DND-41 (cell line): Measurements from ENCODE around the gene MYCBP.
"Not testable (repeated sequence)": the region's sequence is repeated elsewhere in the genome, so short reads cannot be mapped to it uniquely, and the experiment has no call there.

Experiments
- ATAC-seq: fragments of 200-7000 bp; cut with Tn5 transposase; 3 replicates; pipeline ENCODE4 v1.9.1; 2021; ENCODE audit warnings: low read depth; ENCODE audit not compliant: insufficient read depth
- DNase-seq: peaks from one replicate; pipeline ENCODE4 v3.0.0-alpha.2; 2020
- H2AFZ ChIP-seq: 2 replicates; pipeline ENCODE4 v1.6.0; 2012; ENCODE audit warnings: low read depth, low read length
- H3K27ac ChIP-seq: 2 replicates; pipeline ENCODE4 v1.5.1; 2012; ENCODE audit warnings: low read length, inconsistent platforms
- H3K27me3 ChIP-seq: fragments of 200-600 bp; sonication (generic); 2 replicates; pipeline ENCODE4 v1.6.0; 2012; ENCODE audit warnings: low read length, mild to moderate bottlenecking, inconsistent platforms; ENCODE audit not compliant: insufficient read depth, poor library complexity
- H3K36me3 ChIP-seq: 2 replicates; pipeline ENCODE4 v1.5.1; 2012; ENCODE audit warnings: low read length, inconsistent platforms; ENCODE audit not compliant: insufficient read depth
- H3K4me1 ChIP-seq: 2 replicates; pipeline ENCODE4 v1.5.1; 2012; ENCODE audit warnings: mild to moderate bottlenecking, low read length; ENCODE audit not compliant: insufficient read depth
- H3K4me2 ChIP-seq: 2 replicates; pipeline ENCODE4 v1.6.0; 2012; ENCODE audit warnings: mild to moderate bottlenecking, moderate library complexity, low read length, inconsistent platforms; ENCODE audit not compliant: insufficient read depth
- H3K4me3 ChIP-seq, 2 experiments: fragments of 200-600 bp in 1 of 2; shearing (Covaris generic) in 1 of 2; 2 replicates each; pipeline ENCODE4 v1.5.1; 2012 to 2016; ENCODE audit warnings: inconsistent platforms in 2 of 2, low read length in 2 of 2, mild to moderate bottlenecking in 2 of 2, low read depth in 1 of 2, moderate library complexity in 1 of 2
- H3K79me2 ChIP-seq: 2 replicates; pipeline ENCODE4 v1.6.0; 2012; ENCODE audit warnings: low read length, inconsistent platforms; ENCODE audit not compliant: insufficient read depth
- H3K9ac ChIP-seq: 2 replicates; pipeline ENCODE4 v1.6.0; 2012; ENCODE audit warnings: low read depth, mild to moderate bottlenecking, inconsistent platforms, low read length, moderate library complexity
- H3K9me3 ChIP-seq: 2 replicates; pipeline ENCODE4 v1.5.1; 2012; ENCODE audit warnings: low read length, moderate library complexity, mild to moderate bottlenecking, inconsistent platforms; ENCODE audit not compliant: insufficient read depth, severe bottlenecking
- H4K20me1 ChIP-seq: 2 replicates; pipeline ENCODE4 v1.6.0; 2012; ENCODE audit warnings: low read length; ENCODE audit not compliant: insufficient read depth
- CTCF ChIP-seq: IDR thresholded peaks from 2 replicates; pipeline ENCODE4 v1.5.1; 2012; ENCODE audit warnings: borderline replicate concordance, low read length, moderate library complexity, mild to moderate bottlenecking; ENCODE audit not compliant: poor library complexity, severe bottlenecking; ENCODE audit errors: extremely low read depth
- EZH2 ChIP-seq: IDR thresholded peaks from 3 replicates; pipeline ENCODE4 v1.6.1; 2012; ENCODE audit warnings: borderline replicate concordance, low read depth, mild to moderate bottlenecking, moderate library complexity, low read length, inconsistent platforms; ENCODE audit not compliant: severe bottlenecking

MYCBP gene

GRCh38 chr1:38917772-38918171 is 44.6 kb upstream of the MYCBP start:
- DNase-seq (no peak), ATAC-seq (no peak)
- no peak for TF ChIP-seq EZH2
- no peak overlapping the region for H3K4me3 ChIP-seq
- no peak overlapping the region for H3K4me2 ChIP-seq
- H4K20me1 ChIP-seq: no peaks in the 10 kb centered on the region
- H2AFZ ChIP-seq: no peak overlapping the region
- no peaks in the 10 kb centered on the region for H3K27me3 ChIP-seq
- no peak overlapping the region for H3K27ac ChIP-seq
- no peaks in the 10 kb centered on the region for H3K36me3 ChIP-seq
- H3K9ac ChIP-seq: no peak overlapping the region
- H3K9me3 ChIP-seq: no peaks in the 10 kb centered on the region
- no peaks in the 10 kb centered on the region for H3K79me2 ChIP-seq
- H3K4me1 ChIP-seq: no peaks in the 10 kb centered on the region

GRCh38 chr1:38917337-38917736 is 44.2 kb upstream of the MYCBP start:
- Histone ChIP-seq H3K4me3 (no peak overlapping the region), H3K27ac (no peak overlapping the region), H3K36me3 (no peaks in the 10 kb centered on the region), H3K79me2 (no peaks in the 10 kb centered on the region), H3K9ac (no peak overlapping the region), H3K4me2 (no peak overlapping the region), H3K9me3 (no peaks in the 10 kb centered on the region), H2AFZ (no peak overlapping the region), H4K20me1 (no peaks in the 10 kb centered on the region), H3K27me3 (no peaks in the 10 kb centered on the region), H3K4me1 (no peaks in the 10 kb centered on the region)
- ATAC-seq: no peak
- no peak for DNase-seq
- no peak for TF ChIP-seq CTCF
- no peak for TF ChIP-seq EZH2

GRCh38 chr1:38915352-38915948 is 42.3 kb upstream of the MYCBP start:
- TF ChIP-seq CTCF (no peak), EZH2 (no peak)
- Histone ChIP-seq H3K4me3 (no peak overlapping the region), H3K27ac (no peak overlapping the region), H3K27me3 (no peaks in the 10 kb centered on the region), H3K4me2 (no peak overlapping the region), H3K79me2 (no peaks in the 10 kb centered on the region), H2AFZ (no peak overlapping the region), H4K20me1 (no peaks in the 10 kb centered on the region), H3K9me3 (no peaks in the 10 kb centered on the region), H3K36me3 (no peaks in the 10 kb centered on the region), H3K4me1 (no peaks in the 10 kb centered on the region), H3K9ac (no peak overlapping the region)
- ATAC-seq (no peak), DNase-seq (no peak)

GRCh38 chr1:38914908-38915307 is 41.8 kb upstream of the MYCBP start:
- H3K9ac ChIP-seq, H3K4me3 ChIP-seq, H3K27ac ChIP-seq, H3K79me2 ChIP-seq, H3K4me1 ChIP-seq, DNase-seq, ATAC-seq, H3K36me3 ChIP-seq, H3K9me3 ChIP-seq, H4K20me1 ChIP-seq, H3K4me2 ChIP-seq, H2AFZ ChIP-seq, H3K27me3 ChIP-seq: not testable (repeated sequence)
